ENCODE measurements around the gene TAF6L. TPM values are rescaled to one million over a fixed set of nuclear protein-coding genes. Genes with fewer than 3 reads are reported as not detected.
A peak's percentile ranks its signal among the peaks of the same experiment; 100 is the strongest.

Gene TAF6L
- total and polyA plus RNA-seq, 12 donors: 7.7 to 18.9 (median 9.5) TPM

DNA sequence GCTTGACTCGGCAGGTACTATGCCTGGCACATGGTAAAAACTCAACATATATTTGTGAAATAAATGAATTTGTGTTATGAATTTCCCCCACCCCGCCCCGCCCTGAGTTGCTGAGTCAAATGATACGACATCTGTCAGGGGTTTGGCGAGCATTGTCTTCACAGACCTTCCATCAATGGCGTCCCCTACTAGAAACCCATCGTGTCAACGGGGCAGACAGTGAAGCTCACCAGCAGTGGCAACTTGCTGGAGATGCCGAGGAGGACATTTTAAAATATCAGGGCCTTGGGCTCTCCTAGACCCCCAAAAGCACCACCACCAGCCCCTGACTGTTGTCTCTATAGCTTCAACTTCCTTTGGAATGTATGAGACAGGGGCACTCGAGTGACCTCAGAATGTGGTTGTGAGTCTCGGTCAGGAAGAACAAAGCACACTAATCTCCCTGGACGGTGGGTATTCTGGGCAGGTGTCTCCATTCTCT, 34.8 kb downstream of the TAF6L start:
- WGBS, 2 donors: 17 to 22% methylated on average over 12 of the region's 12 CpGs
- H3K27me3 ChIP-seq: no peaks in the 10 kb centered on the region
- TF ChIP-seq, protein P1, sequence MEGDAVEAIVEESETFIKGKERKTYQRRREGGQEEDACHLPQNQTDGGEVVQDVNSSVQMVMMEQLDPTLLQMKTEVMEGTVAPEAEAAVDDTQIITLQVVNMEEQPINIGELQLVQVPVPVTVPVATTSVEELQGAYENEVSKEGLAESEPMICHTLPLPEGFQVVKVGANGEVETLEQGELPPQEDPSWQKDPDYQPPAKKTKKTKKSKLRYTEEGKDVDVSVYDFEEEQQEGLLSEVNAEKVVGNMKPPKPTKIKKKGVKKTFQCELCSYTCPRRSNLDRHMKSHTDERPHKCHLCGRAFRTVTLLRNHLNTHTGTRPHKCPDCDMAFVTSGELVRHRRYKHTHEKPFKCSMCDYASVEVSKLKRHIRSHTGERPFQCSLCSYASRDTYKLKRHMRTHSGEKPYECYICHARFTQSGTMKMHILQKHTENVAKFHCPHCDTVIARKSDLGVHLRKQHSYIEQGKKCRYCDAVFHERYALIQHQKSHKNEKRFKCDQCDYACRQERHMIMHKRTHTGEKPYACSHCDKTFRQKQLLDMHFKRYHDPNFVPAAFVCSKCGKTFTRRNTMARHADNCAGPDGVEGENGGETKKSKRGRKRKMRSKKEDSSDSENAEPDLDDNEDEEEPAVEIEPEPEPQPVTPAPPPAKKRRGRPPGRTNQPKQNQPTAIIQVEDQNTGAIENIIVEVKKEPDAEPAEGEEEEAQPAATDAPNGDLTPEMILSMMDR (IDR thresholded peaks at IDR 0.05): no peak
- no peaks in the 10 kb centered on the region for H3K9me3 ChIP-seq
- H3K4me3 ChIP-seq: peak overlapping the region; percentile 26 to 88 (median 82)
- DNase-seq (peak in 1 of 2 donors; percentile 20), ATAC-seq (peak in 5 of 8 donors; percentile 3 to 19 (median 15))
- H3K4me1 ChIP-seq: peaks cover 14 to 47% (median 31%) of the 10 kb centered on the region in 9 donors
- intact Hi-C loops (cut with DNase I): loop anchor here in 2 of 10 donors (2.0 to 5.0 kb wide), 3 partner anchors 25 to 79 kb away; partner anchors contain the start of genes HNRNPUL2 (in 1 of the 2), TTC9C (in 1 of the 2) and WDR74 (in 1 of the 2)
- peak overlapping the region in 9 of 10 donors; percentile 80 to 95 (median 91) for H3K27ac ChIP-seq
- peaks cover 0 to 41% (median 24%) of the 10 kb centered on the region in 9 donors for H3K36me3 ChIP-seq

DNA sequence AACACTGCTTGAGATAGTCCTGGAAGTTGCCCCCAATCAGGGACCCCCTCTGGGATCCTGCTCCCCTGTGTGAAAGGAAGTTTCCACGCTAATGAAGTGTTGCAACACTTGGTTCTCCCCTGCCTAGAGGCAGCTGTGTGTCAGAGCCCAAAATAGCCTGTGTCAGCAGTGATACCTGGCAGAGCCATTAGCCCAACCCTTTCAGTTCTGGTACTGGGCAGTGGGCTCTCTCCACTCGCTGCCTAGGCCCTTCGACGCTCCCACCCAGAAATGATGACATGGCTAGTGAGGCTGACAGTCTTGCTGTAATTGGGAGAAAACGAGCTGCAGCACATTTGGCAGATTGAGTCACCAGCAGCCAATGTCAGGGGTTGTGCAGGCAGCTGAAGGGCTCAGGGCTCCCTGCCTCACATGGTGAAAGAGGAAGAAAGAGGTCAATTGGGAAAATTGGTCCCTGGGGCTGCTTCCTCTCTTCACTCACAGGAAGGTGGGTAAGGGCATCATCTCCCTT, 35.5 kb downstream of the TAF6L start:
- H3K27me3 ChIP-seq: no peaks in the 10 kb centered on the region
- WGBS, 2 donors: 42 to 55% methylated on average over 5 of the region's 5 CpGs
- ATAC-seq (peak in 7 of 8 donors; percentile 32 to 74 (median 65)), DNase-seq (peak in 1 of 2 donors; percentile 50)
- H3K4me3 ChIP-seq: peak overlapping the region in 3 of 10 donors; percentile 79 to 88 (median 85)
- H3K4me1 ChIP-seq: peaks cover 14 to 47% (median 31%) of the 10 kb centered on the region in 9 donors
- intact Hi-C loops (cut with DNase I): loop anchor here in 1 of 10 donors (2.0 to 5.0 kb wide), 2 partner anchors 24 to 79 kb away; partner anchors contain the start of genes HNRNPUL2 and TTC9C
- H3K27ac ChIP-seq: peak overlapping the region in 9 of 10 donors; percentile 80 to 95 (median 91)
- peaks cover 0 to 34% (median 18%) of the 10 kb centered on the region in 9 donors for H3K36me3 ChIP-seq
- TF ChIP-seq, protein P1 (IDR thresholded peaks at IDR 0.05): no peak
- H3K9me3 ChIP-seq: no peaks in the 10 kb centered on the region

DNA sequence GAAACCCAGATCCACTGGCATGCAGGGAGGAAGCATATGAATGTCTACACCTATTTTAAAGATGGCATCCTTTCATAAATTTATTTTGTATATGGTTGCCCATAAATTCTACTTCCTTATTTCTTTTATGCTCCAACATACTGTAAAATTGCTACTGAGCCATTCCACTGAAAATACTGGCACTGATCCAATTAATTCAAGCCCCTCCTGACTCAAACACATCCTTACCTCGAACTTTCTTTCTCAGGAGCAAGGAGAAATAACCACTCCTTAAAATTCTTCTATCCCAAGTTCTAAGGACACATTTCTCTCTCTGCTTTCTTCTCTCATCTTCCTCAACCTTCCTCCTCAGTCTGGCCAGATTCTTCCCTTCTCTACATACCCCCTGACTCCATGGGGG, 39.6 kb downstream of the TAF6L start:
- intact Hi-C loops (cut with DNase I): no loop called here
- no peak for ATAC-seq
- Histone ChIP-seq H3K4me3 (no peak overlapping the region), H3K27ac (no peak overlapping the region), H3K27me3 (no peaks in the 10 kb centered on the region), H3K9me3 (no peaks in the 10 kb centered on the region), H3K36me3 (peaks cover 0 to 46% (median 3%) of the 10 kb centered on the region in 9 donors), H3K4me1 (peaks cover 2 to 24% (median 13%) of the 10 kb centered on the region in 9 donors)
- WGBS, 2 donors: 40 to 41% methylated on average over 1 of the region's 1 CpG
- no peak for DNase-seq
- TF ChIP-seq, protein P1 (IDR thresholded peaks at IDR 0.05): no peak

DNA sequence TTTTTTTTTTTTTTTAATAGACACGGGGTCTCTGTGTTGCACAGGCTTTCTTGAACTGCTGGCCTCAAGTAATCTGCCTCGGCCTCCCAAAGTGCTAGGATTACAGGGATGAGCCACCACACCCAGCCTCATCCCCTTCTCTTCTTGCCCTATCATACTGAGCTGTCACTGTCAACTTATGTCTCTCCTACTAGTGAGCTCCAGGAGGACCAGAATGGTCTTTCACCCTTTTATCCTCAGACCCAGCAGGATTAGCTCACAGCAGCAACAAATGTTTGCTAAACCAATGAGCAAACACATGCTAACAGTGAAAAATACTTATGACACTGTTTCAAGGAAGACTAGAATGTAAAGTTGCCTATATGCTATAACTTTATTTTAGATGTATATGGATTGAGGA, 40.5 kb downstream of the TAF6L start:
- peaks cover 0 to 14% (median 4%) of the 10 kb centered on the region in 9 donors for H3K4me1 ChIP-seq
- intact Hi-C loops (cut with DNase I): no loop called here
- no peaks in the 10 kb centered on the region for H3K9me3 ChIP-seq
- peaks cover 0 to 55% (median 4%) of the 10 kb centered on the region in 9 donors for H3K36me3 ChIP-seq
- DNase-seq (no peak), ATAC-seq (no peak)
- no peaks in the 10 kb centered on the region for H3K27me3 ChIP-seq
- no peak overlapping the region for H3K4me3 ChIP-seq
- no peak overlapping the region for H3K27ac ChIP-seq
- 76 to 86% methylated on average over 2 of the region's 2 CpGs for WGBS, 2 donors
- TF ChIP-seq, protein P1 (IDR thresholded peaks at IDR 0.05): no peak
